ENCODE measurements around the gene ZNF823. TPM values are rescaled to one million over a fixed set of nuclear protein-coding genes. Genes with fewer than 3 reads are reported as not detected.

The ZNF823 gene
- polyA plus RNA-seq, 2 donors = 6.6 to 9.5 TPM

- WGBS, 2 donors = 65 to 83% methylated on average over 3 of the region's 3 CpGs
Observed at GRCh38 chr19:11705474-11705873, 33.3 kb downstream of the ZNF823 start.

DNA sequence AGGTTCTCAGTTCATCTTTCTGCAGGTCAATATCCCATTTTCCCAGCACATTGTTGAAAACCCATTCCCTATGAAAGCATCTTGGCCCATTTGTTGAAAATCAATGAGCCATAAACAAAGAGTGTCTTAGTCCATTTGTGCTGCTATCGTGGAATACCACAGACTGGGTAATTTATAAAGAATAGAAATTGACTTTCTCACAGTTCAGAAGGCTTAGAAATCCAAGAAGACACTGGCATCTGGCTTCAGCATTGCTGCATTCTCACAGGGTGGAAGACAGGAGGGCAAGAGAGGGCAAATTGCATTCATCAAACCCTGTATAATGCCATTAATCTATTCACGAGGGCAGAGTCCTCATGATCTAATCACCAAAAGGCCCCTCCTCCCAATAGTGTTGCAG is 34.1 kb downstream of the ZNF823 start:
- Histone ChIP-seq H3K27me3 (ENCODE audit: control insufficient read depth in 1 of 2, insufficient read depth in 2 of 2, low read length in 2 of 2) (no peaks in the 10 kb centered on the region), H3K36me3 (ENCODE audit: control insufficient read depth in 2 of 2, insufficient read depth in 2 of 2, low read length in 1 of 2) (no peaks in the 10 kb centered on the region), H3K27ac (ENCODE audit: low read depth in 2 of 2, low read length in 1 of 2) (no peak overlapping the region), H3K4me3 (ENCODE audit: low read depth in 1 of 2, low read length in 2 of 2) (no peak overlapping the region), H3K9me3 (ENCODE audit: control insufficient read depth in 2 of 2, insufficient read depth in 1 of 2, low read depth in 1 of 2, low read length in 1 of 2) (no peaks in the 10 kb centered on the region), H3K4me1 (ENCODE audit: control insufficient read depth in 2 of 2, insufficient read depth in 2 of 2, low read length in 1 of 2) (no peaks in the 10 kb centered on the region)
- 49 to 56% methylated on average over 2 of the region's 2 CpGs for WGBS, 2 donors

More at GRCh38 chr19:11705474-11705873, 33.3 kb downstream of the ZNF823 start:
- no peak overlapping the region for H3K4me3 ChIP-seq (ENCODE audit: low read depth in 1 of 2, low read length in 2 of 2)
- H3K27ac ChIP-seq (ENCODE audit: low read depth in 2 of 2, low read length in 1 of 2) = no peak overlapping the region
- H3K4me1 ChIP-seq (ENCODE audit: control insufficient read depth in 2 of 2, insufficient read depth in 2 of 2, low read length in 1 of 2) = no peaks in the 10 kb centered on the region
- no peaks in the 10 kb centered on the region for H3K27me3 ChIP-seq (ENCODE audit: control insufficient read depth in 1 of 2, insufficient read depth in 2 of 2, low read length in 2 of 2)
- H3K36me3 ChIP-seq (ENCODE audit: control insufficient read depth in 2 of 2, insufficient read depth in 2 of 2, low read length in 1 of 2) = no peaks in the 10 kb centered on the region
- H3K9me3 ChIP-seq (ENCODE audit: control insufficient read depth in 2 of 2, insufficient read depth in 1 of 2, low read depth in 1 of 2, low read length in 1 of 2) = no peaks in the 10 kb centered on the region

DNA sequence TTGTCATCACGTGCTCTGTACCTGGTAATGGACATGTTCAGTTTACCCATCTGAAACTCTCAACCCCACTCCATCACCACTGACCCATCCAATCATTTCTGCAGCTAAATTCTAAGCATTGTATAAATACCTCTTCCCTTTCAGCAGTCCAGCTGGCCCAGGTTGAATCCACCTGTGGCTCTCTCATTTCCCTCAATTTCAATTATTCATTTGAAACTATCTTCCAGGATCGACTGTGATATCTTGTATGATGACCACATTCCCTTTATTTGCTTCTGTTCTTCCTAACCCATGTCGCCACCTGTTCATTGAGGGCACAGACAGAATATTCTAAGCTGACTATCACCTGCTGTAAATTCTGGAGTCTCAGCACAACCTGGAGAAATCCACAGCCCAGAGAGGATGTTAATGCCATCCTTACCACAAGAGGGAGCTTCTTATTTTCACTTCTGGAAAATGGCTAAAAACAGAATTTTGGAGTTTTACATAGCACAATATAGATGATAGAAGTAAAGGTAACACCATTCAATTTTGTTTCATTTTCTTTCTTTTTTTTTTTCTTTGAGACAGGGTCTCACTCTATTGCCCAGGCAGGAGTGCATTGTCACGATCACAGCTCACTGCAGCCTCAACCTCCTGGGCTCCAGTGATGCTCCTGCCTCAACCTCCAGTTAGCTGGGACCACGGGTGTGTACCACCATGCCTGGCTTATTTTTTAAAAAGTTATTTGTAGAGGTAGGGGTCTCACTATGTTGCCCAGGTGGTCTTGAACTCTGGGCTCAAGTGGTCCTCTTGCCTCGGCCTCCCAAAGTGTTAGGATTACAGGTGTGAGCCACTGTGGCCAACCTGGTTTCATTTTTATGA is 38.6 kb downstream of the ZNF823 start:
- no peaks in the 10 kb centered on the region for H3K36me3 ChIP-seq (ENCODE audit: control insufficient read depth in 2 of 2, insufficient read depth in 2 of 2, low read length in 1 of 2)
- H3K27ac ChIP-seq (ENCODE audit: low read depth in 2 of 2, low read length in 1 of 2) = no peak overlapping the region
- no peaks in the 10 kb centered on the region for H3K4me1 ChIP-seq (ENCODE audit: control insufficient read depth in 2 of 2, insufficient read depth in 2 of 2, low read length in 1 of 2)
- WGBS, 2 donors = 67% methylated on average over 6 of the region's 6 CpGs
- H3K4me3 ChIP-seq (ENCODE audit: low read depth in 1 of 2, low read length in 2 of 2) = no peak overlapping the region
- no peaks in the 10 kb centered on the region for H3K27me3 ChIP-seq (ENCODE audit: control insufficient read depth in 1 of 2, insufficient read depth in 2 of 2, low read length in 2 of 2)
- no peaks in the 10 kb centered on the region for H3K9me3 ChIP-seq (ENCODE audit: control insufficient read depth in 2 of 2, insufficient read depth in 1 of 2, low read depth in 1 of 2, low read length in 1 of 2)

DNA sequence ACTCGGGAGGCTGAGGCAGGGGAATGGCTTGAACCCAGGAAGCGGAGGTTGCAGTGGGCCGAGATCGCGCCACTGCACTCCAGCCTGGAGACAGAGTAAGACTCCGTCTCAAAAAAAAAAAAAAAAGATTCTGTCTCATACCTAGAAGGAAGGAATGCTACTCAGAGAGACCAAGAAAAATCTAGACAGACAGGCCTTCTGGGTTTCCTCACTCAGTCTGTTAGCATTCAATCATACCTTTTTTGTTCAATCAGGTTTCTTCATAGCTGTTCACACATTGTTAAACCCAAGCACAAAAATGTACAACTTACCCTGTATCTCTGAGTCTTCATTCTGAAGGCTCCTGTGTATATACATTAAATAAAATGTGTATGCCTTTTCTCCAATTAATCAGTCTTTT is 40.5 kb downstream of the ZNF823 start:
- 93% methylated on average over 6 of the region's 6 CpGs for WGBS, 2 donors
- H3K4me1 ChIP-seq (ENCODE audit: control insufficient read depth in 2 of 2, insufficient read depth in 2 of 2, low read length in 1 of 2) = no peaks in the 10 kb centered on the region
- no peaks in the 10 kb centered on the region for H3K27me3 ChIP-seq (ENCODE audit: control insufficient read depth in 1 of 2, insufficient read depth in 2 of 2, low read length in 2 of 2)
- H3K4me3 ChIP-seq (ENCODE audit: low read depth in 1 of 2, low read length in 2 of 2) = no peak overlapping the region
- no peak overlapping the region for H3K27ac ChIP-seq (ENCODE audit: low read depth in 2 of 2, low read length in 1 of 2)
- no peaks in the 10 kb centered on the region for H3K9me3 ChIP-seq (ENCODE audit: control insufficient read depth in 2 of 2, insufficient read depth in 1 of 2, low read depth in 1 of 2, low read length in 1 of 2)
- no peaks in the 10 kb centered on the region for H3K36me3 ChIP-seq (ENCODE audit: control insufficient read depth in 2 of 2, insufficient read depth in 2 of 2, low read length in 1 of 2)

- 73 to 79% methylated on average over 6 of the region's 6 CpGs for WGBS, 2 donors
- Histone ChIP-seq H3K36me3 (ENCODE audit: control insufficient read depth in 2 of 2, insufficient read depth in 2 of 2, low read length in 1 of 2) (no peaks in the 10 kb centered on the region), H3K9me3 (ENCODE audit: control insufficient read depth in 2 of 2, insufficient read depth in 1 of 2, low read depth in 1 of 2, low read length in 1 of 2) (no peaks in the 10 kb centered on the region), H3K27ac (ENCODE audit: low read depth in 2 of 2, low read length in 1 of 2) (no peak overlapping the region), H3K27me3 (ENCODE audit: control insufficient read depth in 1 of 2, insufficient read depth in 2 of 2, low read length in 2 of 2) (no peaks in the 10 kb centered on the region), H3K4me3 (ENCODE audit: low read depth in 1 of 2, low read length in 2 of 2) (no peak overlapping the region), H3K4me1 (ENCODE audit: control insufficient read depth in 2 of 2, insufficient read depth in 2 of 2, low read length in 1 of 2) (no peaks in the 10 kb centered on the region)
Observed at GRCh38 chr19:11697284-11697855, 41.4 kb downstream of the ZNF823 start.

GRCh38 chr19:11694533-11695439 is 44.0 kb downstream of the ZNF823 start:
- H3K36me3 ChIP-seq (ENCODE audit: control insufficient read depth in 2 of 2, insufficient read depth in 2 of 2, low read length in 1 of 2) = no peaks in the 10 kb centered on the region
- 5% methylated on average over 44 to 61 of the region's 61 CpGs for whole genome bisulfite sequencing, 2 donors
- peak overlapping the region; percentile 59 to 86 for H3K4me3 ChIP-seq (ENCODE audit: low read depth in 1 of 2, low read length in 2 of 2)
- no peaks in the 10 kb centered on the region for H3K9me3 ChIP-seq (ENCODE audit: control insufficient read depth in 2 of 2, insufficient read depth in 1 of 2, low read depth in 1 of 2, low read length in 1 of 2)
- H3K27me3 ChIP-seq (ENCODE audit: control insufficient read depth in 1 of 2, insufficient read depth in 2 of 2, low read length in 2 of 2) = no peaks in the 10 kb centered on the region
- peak overlapping the region; percentile 30 to 81 for H3K27ac ChIP-seq (ENCODE audit: low read depth in 2 of 2, low read length in 1 of 2)
- H3K4me1 ChIP-seq (ENCODE audit: control insufficient read depth in 2 of 2, insufficient read depth in 2 of 2, low read length in 1 of 2) = no peaks in the 10 kb centered on the region

DNA sequence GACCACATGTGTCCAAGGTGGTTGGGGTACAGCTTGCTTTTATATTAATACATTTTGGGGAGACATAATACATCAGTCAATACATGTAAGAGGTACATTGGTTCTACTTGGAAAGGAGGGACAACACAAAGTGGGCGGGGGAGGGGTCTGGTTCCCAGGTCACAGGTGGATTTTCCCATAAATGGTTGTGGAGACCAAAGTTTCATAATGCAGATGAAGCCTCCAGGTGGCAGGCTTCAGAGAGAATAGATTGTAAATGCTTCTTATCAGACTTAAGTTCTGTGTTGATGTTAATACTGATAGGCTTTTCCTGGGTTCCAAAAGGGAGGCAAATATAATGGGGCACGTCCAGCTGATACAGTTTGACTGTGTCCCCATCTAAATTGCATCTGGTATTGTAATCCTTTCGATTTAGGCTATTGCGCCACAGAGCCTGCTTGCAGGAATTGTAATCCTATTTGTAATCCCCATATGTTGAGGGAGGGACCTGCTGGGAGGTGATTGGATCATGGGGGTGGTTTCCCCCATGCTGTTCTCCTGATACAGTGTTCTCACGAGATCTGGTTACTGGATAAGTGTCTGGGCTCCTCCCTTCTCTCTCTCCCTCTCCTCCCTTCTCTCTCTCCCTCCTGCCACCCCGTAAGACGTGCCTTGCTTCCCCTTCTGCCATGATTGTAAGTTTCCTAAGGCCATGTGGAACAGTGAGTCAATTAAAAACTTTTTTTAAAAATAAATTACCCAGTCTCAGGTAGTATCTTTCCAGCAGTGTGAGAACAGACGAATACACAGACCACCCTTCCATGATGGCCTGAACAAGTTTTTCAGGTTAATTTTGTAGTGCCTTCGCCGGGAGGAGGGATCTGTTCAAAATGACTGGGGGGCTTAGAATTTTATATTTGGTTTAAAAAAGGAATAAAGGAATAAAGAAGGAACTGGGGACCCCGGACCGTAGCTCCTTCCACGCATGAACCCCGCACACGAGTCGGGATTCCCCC is 44.9 kb downstream of the ZNF823 start:
- peak overlapping the region in 1 of 2 donors; percentile 81 for H3K27ac ChIP-seq (ENCODE audit: low read depth in 2 of 2, low read length in 1 of 2)
- peak overlapping the region; percentile 59 to 86 for H3K4me3 ChIP-seq (ENCODE audit: low read depth in 1 of 2, low read length in 2 of 2)
- no peaks in the 10 kb centered on the region for H3K4me1 ChIP-seq (ENCODE audit: control insufficient read depth in 2 of 2, insufficient read depth in 2 of 2, low read length in 1 of 2)
- 19 to 20% methylated on average over 16 of the region's 16 CpGs for WGBS, 2 donors
- no peaks in the 10 kb centered on the region for H3K27me3 ChIP-seq (ENCODE audit: control insufficient read depth in 1 of 2, insufficient read depth in 2 of 2, low read length in 2 of 2)
- no peaks in the 10 kb centered on the region for H3K36me3 ChIP-seq (ENCODE audit: control insufficient read depth in 2 of 2, insufficient read depth in 2 of 2, low read length in 1 of 2)
- no peaks in the 10 kb centered on the region for H3K9me3 ChIP-seq (ENCODE audit: control insufficient read depth in 2 of 2, insufficient read depth in 1 of 2, low read depth in 1 of 2, low read length in 1 of 2)

- Histone ChIP-seq H3K27me3 (ENCODE audit: control insufficient read depth in 1 of 2, insufficient read depth in 2 of 2, low read length in 2 of 2) (no peaks in the 10 kb centered on the region), H3K9me3 (ENCODE audit: control insufficient read depth in 2 of 2, insufficient read depth in 1 of 2, low read depth in 1 of 2, low read length in 1 of 2) (no peaks in the 10 kb centered on the region), H3K27ac (ENCODE audit: low read depth in 2 of 2, low read length in 1 of 2) (no peak overlapping the region), H3K4me1 (ENCODE audit: control insufficient read depth in 2 of 2, insufficient read depth in 2 of 2, low read length in 1 of 2) (no peaks in the 10 kb centered on the region), H3K36me3 (ENCODE audit: control insufficient read depth in 2 of 2, insufficient read depth in 2 of 2, low read length in 1 of 2) (no peaks in the 10 kb centered on the region), H3K4me3 (ENCODE audit: low read depth in 1 of 2, low read length in 2 of 2) (no peak overlapping the region)
- 78 to 81% methylated on average over 11 of the region's 11 CpGs for WGBS, 2 donors
Observed at GRCh38 chr19:11692127-11692790, 46.5 kb downstream of the ZNF823 start.

All from esophagus (tissue), 2 donors.